Measurements from ENCODE around the gene FBXO4.

DNA sequence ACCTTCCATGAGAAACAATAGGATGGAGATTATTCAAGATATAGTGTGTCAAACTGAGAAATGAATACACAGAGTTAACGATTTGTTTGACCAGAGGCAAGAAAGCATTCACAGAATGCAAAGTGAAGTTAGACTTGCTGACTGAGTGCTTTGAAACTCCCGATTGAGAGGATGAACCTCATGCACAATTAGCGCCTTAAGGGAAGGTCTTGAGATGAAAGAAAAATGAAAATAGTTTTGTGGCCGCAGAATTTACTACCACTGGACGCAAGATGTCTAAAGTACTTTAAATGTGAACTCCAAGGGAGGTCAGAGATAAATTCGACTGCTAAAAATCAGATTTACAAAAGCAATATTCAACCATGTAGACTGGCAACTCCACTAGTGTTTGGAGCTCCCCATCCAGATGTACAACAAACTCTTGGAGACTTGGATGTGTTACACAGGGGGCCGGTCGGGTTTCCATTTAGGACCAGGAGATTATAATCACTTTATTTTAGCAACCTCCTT, 21.6 kb upstream of the FBXO4 start:
- TF ChIP-seq, protein P1, sequence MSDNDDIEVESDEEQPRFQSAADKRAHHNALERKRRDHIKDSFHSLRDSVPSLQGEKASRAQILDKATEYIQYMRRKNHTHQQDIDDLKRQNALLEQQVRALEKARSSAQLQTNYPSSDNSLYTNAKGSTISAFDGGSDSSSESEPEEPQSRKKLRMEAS (IDR thresholded peaks at IDR 0.05), result no peak
- TF ChIP-seq JUN (IDR thresholded peaks at IDR 0.05), result no peak
- TF ChIP-seq, protein P2, sequence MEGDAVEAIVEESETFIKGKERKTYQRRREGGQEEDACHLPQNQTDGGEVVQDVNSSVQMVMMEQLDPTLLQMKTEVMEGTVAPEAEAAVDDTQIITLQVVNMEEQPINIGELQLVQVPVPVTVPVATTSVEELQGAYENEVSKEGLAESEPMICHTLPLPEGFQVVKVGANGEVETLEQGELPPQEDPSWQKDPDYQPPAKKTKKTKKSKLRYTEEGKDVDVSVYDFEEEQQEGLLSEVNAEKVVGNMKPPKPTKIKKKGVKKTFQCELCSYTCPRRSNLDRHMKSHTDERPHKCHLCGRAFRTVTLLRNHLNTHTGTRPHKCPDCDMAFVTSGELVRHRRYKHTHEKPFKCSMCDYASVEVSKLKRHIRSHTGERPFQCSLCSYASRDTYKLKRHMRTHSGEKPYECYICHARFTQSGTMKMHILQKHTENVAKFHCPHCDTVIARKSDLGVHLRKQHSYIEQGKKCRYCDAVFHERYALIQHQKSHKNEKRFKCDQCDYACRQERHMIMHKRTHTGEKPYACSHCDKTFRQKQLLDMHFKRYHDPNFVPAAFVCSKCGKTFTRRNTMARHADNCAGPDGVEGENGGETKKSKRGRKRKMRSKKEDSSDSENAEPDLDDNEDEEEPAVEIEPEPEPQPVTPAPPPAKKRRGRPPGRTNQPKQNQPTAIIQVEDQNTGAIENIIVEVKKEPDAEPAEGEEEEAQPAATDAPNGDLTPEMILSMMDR (IDR thresholded peaks at IDR 0.05), result no peak
- no peak for TF ChIP-seq RNF2 (IDR thresholded peaks at IDR 0.05; ENCODE audit: borderline replicate concordance, low read depth)
- no peak for TF ChIP-seq POLR2AphosphoS2 (conservative IDR thresholded peaks at IDR 0.05; ENCODE audit: low read length)
- no peak for TF ChIP-seq POLR2A (IDR thresholded peaks at IDR 0.05; ENCODE audit: low read length)
- TF ChIP-seq, protein P3, sequence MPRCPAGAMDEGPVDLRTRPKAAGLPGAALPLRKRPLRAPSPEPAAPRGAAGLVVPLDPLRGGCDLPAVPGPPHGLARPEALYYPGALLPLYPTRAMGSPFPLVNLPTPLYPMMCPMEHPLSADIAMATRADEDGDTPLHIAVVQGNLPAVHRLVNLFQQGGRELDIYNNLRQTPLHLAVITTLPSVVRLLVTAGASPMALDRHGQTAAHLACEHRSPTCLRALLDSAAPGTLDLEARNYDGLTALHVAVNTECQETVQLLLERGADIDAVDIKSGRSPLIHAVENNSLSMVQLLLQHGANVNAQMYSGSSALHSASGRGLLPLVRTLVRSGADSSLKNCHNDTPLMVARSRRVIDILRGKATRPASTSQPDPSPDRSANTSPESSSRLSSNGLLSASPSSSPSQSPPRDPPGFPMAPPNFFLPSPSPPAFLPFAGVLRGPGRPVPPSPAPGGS (IDR thresholded peaks at IDR 0.05), result no peak
- TF ChIP-seq MAFK (IDR thresholded peaks at IDR 0.05; ENCODE audit: partially characterized antibody), result no peak
- TF ChIP-seq, protein P4, sequence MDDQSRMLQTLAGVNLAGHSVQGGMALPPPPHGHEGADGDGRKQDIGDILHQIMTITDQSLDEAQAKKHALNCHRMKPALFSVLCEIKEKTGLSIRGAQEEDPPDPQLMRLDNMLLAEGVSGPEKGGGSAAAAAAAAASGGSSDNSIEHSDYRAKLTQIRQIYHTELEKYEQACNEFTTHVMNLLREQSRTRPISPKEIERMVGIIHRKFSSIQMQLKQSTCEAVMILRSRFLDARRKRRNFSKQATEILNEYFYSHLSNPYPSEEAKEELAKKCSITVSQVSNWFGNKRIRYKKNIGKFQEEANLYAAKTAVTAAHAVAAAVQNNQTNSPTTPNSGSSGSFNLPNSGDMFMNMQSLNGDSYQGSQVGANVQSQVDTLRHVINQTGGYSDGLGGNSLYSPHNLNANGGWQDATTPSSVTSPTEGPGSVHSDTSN (IDR thresholded peaks at IDR 0.05), result no peak
- peak; percentile 64; the same call in 1 of the 2 replicates for TF ChIP-seq PHF8 (IDR thresholded peaks at IDR 0.05; ENCODE audit: borderline replicate concordance, low read depth)
- TF ChIP-seq JUNB (IDR thresholded peaks at IDR 0.05), result no peak
- TF ChIP-seq, protein P5, sequence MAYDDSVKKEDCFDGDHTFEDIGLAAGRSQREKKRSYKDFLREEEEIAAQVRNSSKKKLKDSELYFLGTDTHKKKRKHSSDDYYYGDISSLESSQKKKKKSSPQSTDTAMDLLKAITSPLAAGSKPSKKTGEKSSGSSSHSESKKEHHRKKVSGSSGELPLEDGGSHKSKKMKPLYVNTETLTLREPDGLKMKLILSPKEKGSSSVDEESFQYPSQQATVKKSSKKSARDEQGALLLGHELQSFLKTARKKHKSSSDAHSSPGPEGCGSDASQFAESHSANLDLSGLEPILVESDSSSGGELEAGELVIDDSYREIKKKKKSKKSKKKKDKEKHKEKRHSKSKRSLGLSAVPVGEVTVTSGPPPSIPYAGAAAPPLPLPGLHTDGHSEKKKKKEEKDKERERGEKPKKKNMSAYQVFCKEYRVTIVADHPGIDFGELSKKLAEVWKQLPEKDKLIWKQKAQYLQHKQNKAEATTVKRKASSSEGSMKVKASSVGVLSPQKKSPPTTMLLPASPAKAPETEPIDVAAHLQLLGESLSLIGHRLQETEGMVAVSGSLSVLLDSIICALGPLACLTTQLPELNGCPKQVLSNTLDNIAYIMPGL (CRISPR knock-in tag; IDR thresholded peaks at IDR 0.05; ENCODE audit: borderline replicate concordance), result no peak
- no peak for TF ChIP-seq BHLHE40 (IDR thresholded peaks at IDR 0.05; ENCODE audit: low read depth, low read length)
- TF ChIP-seq EHMT2 (IDR thresholded peaks at IDR 0.05; ENCODE audit: low read depth), result no peak
